Heart left ventricle (tissue), 16 donors: ENCODE measurements around the gene KIF21B. TPM values are rescaled to one million over a fixed set of nuclear protein-coding genes. Genes with fewer than 3 reads are reported as not detected.
A peak's percentile ranks its signal among the peaks of the same experiment; 100 is the strongest.

Source experiments
- ATAC-seq, 4 donors: fragments of 200-7000 bp; cut with Tn5 transposase; one replicate each; pipeline ENCODE4 v1.9.1; 2020 to 2022; ENCODE audit warnings: moderate library complexity in 4 of 4, mild to moderate bottlenecking in 3 of 4, moderate number of reproducible peaks in 1 of 4
- DNase-seq, 5 donors: peaks; one replicate each; pipeline ENCODE4 v3.0.0-alpha.2; 2020
- H3K27ac ChIP-seq, 12 donors: fragments of 200-600 bp; sonication (generic) in 4 of 12; one replicate each; pipeline versions ENCODE4 v1.5.0 to v1.8.0; 2016 to 2022; ENCODE audit warnings: mild to moderate bottlenecking in 2 of 12
- H3K27me3 ChIP-seq, 9 donors: fragments of 200-600 bp; sonication (generic) in 2 of 9; one replicate each; pipeline versions ENCODE4 v1.5.1 to v1.8.0; 2016 to 2022; ENCODE audit warnings: mild to moderate bottlenecking in 3 of 9
- H3K36me3 ChIP-seq, 9 donors: fragments of 200-600 bp; sonication (generic) in 2 of 9; one replicate each; pipeline versions ENCODE4 v1.5.0 to v1.8.0; 2018 to 2022; ENCODE audit warnings: mild to moderate bottlenecking in 2 of 9
- H3K4me1 ChIP-seq, 12 donors: fragments of 200-600 bp; sonication (generic) in 4 of 12; one replicate each; pipeline versions ENCODE4 v1.5.0 to v1.8.0; 2016 to 2022; ENCODE audit warnings: mild to moderate bottlenecking in 3 of 12
- H3K4me3 ChIP-seq, 12 donors: fragments of 200-600 bp; sonication (generic) in 4 of 12; one replicate each; pipeline versions ENCODE4 v1.5.0 to v1.8.0; 2017 to 2022; ENCODE audit warnings: mild to moderate bottlenecking in 9 of 12, moderate library complexity in 4 of 12
- H3K9me3 ChIP-seq, 12 donors: fragments of 200-600 bp; sonication (generic) in 4 of 12; one replicate each; pipeline versions ENCODE4 v1.5.0 to v1.8.0; 2016 to 2022; ENCODE audit warnings: mild to moderate bottlenecking in 1 of 12
- POLR2A ChIP-seq, 2 donors: fragments of 450-650 bp; IDR thresholded peaks; one replicate each; pipeline ENCODE4 v1.6.1; 2017; ENCODE audit warnings: antibody characterized with exemption in 2 of 2, mild to moderate bottlenecking in 2 of 2, moderate library complexity in 2 of 2
- WGBS, 4 donors: extraction: QIAGEN DNeasy Blood & Tissue Kit in 2 of 4; methylation state at CpG; one replicate each; pipeline versions ENCODE4 v1.1.5 to v1.1.7; 2013 to 2018; 5-methylcytosine and 5-hydroxymethylcytosine counted together
- intact Hi-C, 10 donors: fragments of 100-400 bp; cut with DNase I; formaldehyde crosslinking; loops; one replicate each; pipeline versions ENCODE4 v1.11.1 to v1.14.2; 2022
- polyA plus RNA-seq, 2 donors: library from polyadenylated mRNA; stranded (reverse); fragments of 200-250 nt; gene quantifications; one replicate each; pipeline ENCODE4 v1.2.3, GENCODE V29; 2013
- total RNA-seq, 9 donors: library from RNA; depleted of rRNA in 2 of 9; stranded (reverse); fragments of >200 nt in 2 of 9; fragmentation: NEBNext Ultra II Directional in 3 of 9; extraction: Animal tissue kit (Norgen Biotek cat#: 25700) in 3 of 9; gene quantifications; one replicate each; pipeline versions ENCODE4 v1.1.0 to v1.2.4, GENCODE V29; 2016 to 2023
- TF ChIP-seq, protein P1 (sequence below), 12 donors: fragments of 200-600 bp; sonication (generic) in 4 of 12; IDR thresholded peaks; one replicate each; pipeline versions ENCODE4 v1.5.0 to v1.8.0; 2018 to 2022; ENCODE audit warnings: antibody characterized with exemption in 12 of 12, mild to moderate bottlenecking in 5 of 12
- donor health status: ischemic (EF 13 %, LVEDD 7.1; RV severe dilation, severe dysfunction).
- donor health status: healthy with polysubstance abuse.
- donor health status: DM: no; HTN: yes; CAD: no.
- donor health status: DM: no; HTN: no; CAD: no.
- donor health status: ischemic (EF 25% LVEDD 6.9; RV normal size, moderate dysfunction).
- donor health status: ischemic (EF 25% LVEDD 5.7; RV mildly dilated, moderate dysfunction).
- donor health status: healthy.
- donor health status: DM: yes; HTN: yes; CAD: no.
- donor health status: ischemic (EF 35%, LVEDD 5.7; RV mildly dilated, moderate dysfunction).
- donor health status: nonischemic (EF 11% LVEDD 7.7; RV severe dilation, severe dysfunction).
- donor health status: DM: yes; HTN: yes; CAD: no.
- donor health status: PGD.
- donor health status: ischemic (EF 29% LVEDD 5.4; RV normal size, mild dysfunction).
- donor health status: nonischemic (EF 23%, LVEDD 6.1; RV moderate dilation, normal function).

The KIF21B gene
- total and polyA plus RNA-seq, 11 donors, result 0.21 to 3.6 (median 0.46) TPM

- Histone ChIP-seq H3K4me1 (peaks cover 0 to 11% (median 4%) of the 10 kb centered on the region in 12 donors), H3K36me3 (peaks cover 0 to 15% (median 0%) of the 10 kb centered on the region in 9 donors), H3K4me3 (no peak overlapping the region), H3K27me3 (no peaks in the 10 kb centered on the region), H3K9me3 (no peaks in the 10 kb centered on the region), H3K27ac (no peak overlapping the region)
- intact Hi-C loops, result loop anchor here in 7 of 10 donors (1.0 to 10.0 kb wide), 8 partner anchors 71 to 254 kb away; partner anchors contain the start of gene CACNA1S (in 1 of the 7)
- DNase-seq (peak in 1 of 5 donors; percentile 46), ATAC-seq (no peak)
- WGBS, 4 donors, result 91 to 94% (median 92%) methylated on average over 14 of the region's 14 CpGs
- TF ChIP-seq, protein P1, sequence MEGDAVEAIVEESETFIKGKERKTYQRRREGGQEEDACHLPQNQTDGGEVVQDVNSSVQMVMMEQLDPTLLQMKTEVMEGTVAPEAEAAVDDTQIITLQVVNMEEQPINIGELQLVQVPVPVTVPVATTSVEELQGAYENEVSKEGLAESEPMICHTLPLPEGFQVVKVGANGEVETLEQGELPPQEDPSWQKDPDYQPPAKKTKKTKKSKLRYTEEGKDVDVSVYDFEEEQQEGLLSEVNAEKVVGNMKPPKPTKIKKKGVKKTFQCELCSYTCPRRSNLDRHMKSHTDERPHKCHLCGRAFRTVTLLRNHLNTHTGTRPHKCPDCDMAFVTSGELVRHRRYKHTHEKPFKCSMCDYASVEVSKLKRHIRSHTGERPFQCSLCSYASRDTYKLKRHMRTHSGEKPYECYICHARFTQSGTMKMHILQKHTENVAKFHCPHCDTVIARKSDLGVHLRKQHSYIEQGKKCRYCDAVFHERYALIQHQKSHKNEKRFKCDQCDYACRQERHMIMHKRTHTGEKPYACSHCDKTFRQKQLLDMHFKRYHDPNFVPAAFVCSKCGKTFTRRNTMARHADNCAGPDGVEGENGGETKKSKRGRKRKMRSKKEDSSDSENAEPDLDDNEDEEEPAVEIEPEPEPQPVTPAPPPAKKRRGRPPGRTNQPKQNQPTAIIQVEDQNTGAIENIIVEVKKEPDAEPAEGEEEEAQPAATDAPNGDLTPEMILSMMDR (IDR thresholded peaks at IDR 0.05), result no peak
- TF ChIP-seq POLR2A (IDR thresholded peaks at IDR 0.05), result no peak
Measured at GRCh38 chr1:200970771-200971427, 52.6 kb downstream of the KIF21B start.

DNA sequence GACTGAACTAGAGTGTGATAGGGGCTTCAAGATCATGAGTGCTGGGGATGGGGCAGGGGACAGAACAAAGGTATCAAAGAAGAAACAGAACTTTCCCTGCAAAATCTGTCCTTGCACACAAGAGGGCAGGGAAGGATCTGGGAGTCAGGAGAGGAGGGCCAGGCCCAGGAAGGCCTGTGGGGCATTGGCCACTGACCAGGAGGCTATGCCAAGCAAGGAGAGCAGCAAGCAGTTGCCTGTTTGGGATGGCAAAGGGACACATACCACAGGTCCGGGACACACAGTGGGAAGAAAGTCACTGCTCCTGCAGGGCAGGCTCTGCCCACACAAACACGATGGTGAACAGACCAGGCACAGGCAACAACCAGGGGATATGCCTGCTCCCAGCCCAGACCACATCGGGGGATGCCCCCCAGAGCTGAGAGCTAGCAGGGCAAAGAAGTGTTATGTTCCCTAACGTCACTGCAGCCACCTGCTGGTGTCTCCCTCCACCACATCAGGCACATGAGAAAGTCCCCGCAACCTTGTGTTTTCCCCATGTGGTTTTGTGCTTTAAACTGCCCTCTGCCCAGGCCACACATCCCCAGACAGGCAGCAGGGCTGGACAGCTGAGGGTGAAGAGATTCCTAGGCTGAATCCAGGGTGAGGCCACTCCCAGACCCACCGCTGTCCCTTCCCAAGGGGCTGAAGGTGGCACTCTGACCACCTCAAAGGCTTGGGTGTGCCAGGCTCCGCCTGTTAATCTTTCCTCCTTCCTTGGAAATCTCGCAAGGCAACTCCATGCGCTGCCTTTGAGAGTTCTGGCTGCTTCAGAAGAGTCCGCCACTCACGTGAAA, 53.6 kb downstream of the KIF21B start:
- H3K4me3 ChIP-seq, result no peak overlapping the region
- WGBS, 4 donors, result 64 to 82% (median 67%) methylated on average over 10 to 11 of the region's 11 CpGs
- ATAC-seq (peak in 3 of 4 donors; percentile 27 to 36 (median 31)), DNase-seq (peak in 1 of 5 donors; percentile 46)
- peaks cover 0 to 11% (median 4%) of the 10 kb centered on the region in 12 donors for H3K4me1 ChIP-seq
- no peaks in the 10 kb centered on the region for H3K27me3 ChIP-seq
- intact Hi-C loops, result loop anchor here in 6 of 10 donors (2.0 to 10.0 kb wide), 6 partner anchors 72 to 255 kb away; partner anchors contain the start of gene CACNA1S (in 1 of the 6)
- no peaks in the 10 kb centered on the region for H3K9me3 ChIP-seq
- H3K27ac ChIP-seq, result no peak overlapping the region
- H3K36me3 ChIP-seq, result peaks cover 0 to 12% (median 0%) of the 10 kb centered on the region in 9 donors
- TF ChIP-seq, protein P1 (IDR thresholded peaks at IDR 0.05), result no peak

GRCh38 chr1:200968469-200969410, 54.8 kb downstream of the KIF21B start:
- no peak for ATAC-seq
- H3K36me3 ChIP-seq, result peaks cover 0 to 7% (median 0%) of the 10 kb centered on the region in 9 donors
- H3K27me3 ChIP-seq, result no peaks in the 10 kb centered on the region
- peak in 1 of 5 donors; percentile 7 for DNase-seq
- 90 to 95% (median 93%) methylated on average over 13 of the region's 13 CpGs for WGBS, 4 donors
- intact Hi-C loops, result no loop called here
- H3K4me3 ChIP-seq, result no peak overlapping the region
- H3K9me3 ChIP-seq, result no peaks in the 10 kb centered on the region
- peaks cover 0 to 11% (median 4%) of the 10 kb centered on the region in 12 donors for H3K4me1 ChIP-seq
- TF ChIP-seq, protein P1 (IDR thresholded peaks at IDR 0.05), result no peak
- TF ChIP-seq POLR2A (IDR thresholded peaks at IDR 0.05), result no peak
- no peak overlapping the region for H3K27ac ChIP-seq
